Hematopoietic multipotent progenitor cell treated with erythropoietin and hydrocortisone succinate and interleukin-3 and kit ligand, for 6 days (in vitro differentiated cells): ENCODE data around the gene IFNAR2.
"Not testable (repeated sequence)": the region's sequence is repeated elsewhere in the genome, so short reads cannot be mapped to it uniquely, and the experiment has no call there.

Experiments
- DNase-seq: peaks from one replicate; pipeline ENCODE4 v3.0.0-alpha.2; 2015

IFNAR2 gene

DNA sequence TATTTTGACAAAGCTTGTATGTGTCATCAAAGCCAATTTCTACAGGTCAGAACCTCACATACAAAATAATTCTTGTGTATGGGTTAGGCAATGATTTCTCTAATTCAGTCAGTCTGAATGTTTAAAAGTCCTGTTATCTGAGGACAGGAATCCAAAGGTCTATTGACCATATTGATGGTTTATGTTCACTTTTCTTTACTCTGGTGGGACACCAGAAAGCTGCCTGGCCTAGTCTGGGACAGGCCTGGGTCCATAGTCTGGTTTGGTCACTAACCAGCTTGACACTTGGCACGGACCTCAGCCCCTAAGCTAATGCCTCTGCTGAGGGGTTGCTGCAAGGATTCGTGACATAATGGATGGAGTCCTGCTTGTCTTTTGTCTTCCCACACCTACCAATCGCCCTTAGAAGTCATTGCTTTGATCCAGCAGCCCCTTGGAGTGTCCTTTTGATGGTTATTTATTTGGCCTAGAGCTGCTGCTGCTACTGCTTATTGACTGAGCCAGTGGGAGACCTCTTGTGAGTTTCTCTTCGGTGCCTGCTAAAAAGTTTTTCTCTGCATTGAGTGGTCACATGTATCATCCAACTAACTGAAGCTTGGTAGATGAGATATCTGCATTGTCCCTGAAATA lies 15.7 kb downstream of the IFNAR2 start:
- DNase-seq: no peak

DNA sequence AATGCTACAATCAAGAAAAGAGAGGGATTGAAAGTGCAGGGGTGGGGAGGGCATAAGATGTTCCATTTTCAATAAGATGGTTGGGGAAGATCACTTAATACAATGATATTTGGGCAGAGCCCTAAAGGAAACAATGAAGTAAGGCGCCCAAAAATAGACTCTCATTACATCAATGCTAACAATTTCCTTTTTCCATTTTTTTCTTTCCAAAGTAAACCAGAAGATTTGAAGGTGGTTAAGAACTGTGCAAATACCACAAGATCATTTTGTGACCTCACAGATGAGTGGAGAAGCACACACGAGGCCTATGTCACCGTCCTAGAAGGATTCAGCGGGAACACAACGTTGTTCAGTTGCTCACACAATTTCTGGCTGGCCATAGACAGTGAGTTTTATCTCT lies 16.8 kb downstream of the IFNAR2 start:
- DNase-seq: no peak

DNA sequence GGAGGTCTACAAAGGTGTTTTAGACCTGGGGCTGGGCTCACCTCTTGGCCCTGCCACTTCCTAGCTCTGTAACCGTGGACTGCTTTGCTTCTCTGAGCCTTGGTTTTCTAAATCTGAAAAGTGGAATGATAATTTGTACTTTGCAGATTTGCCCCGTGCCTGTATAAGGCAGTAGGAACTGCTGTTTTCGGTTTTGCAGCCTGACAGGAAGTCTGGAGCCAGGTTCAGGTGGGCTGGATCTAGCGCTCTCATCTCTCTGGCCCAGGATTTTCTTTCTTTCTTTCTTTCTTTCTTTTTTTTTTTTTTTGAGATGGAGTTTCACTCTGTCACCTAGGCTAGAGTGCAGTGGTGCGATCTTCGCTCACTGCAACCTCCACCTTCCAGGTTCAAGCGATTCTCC lies 17.2 kb downstream of the IFNAR2 start:
- no peak for DNase-seq

DNA sequence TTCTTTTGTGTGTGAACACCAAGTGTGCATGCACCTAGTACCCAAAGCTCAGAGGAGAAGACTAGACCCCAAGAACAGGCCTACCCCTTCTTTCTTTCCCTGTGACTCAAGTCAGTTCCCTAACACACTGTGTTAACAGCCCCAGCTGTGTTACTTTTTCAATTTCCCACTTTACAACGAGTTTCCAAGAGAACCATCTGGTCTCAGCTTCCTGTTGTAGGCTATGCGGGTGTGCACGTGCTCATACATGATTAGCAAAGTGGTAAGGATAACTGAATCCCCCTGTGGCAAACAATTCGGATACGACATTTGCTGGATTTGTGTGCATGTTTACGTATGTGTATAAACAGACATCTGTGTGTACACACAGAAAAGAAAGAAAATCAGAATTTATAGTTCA lies 17.9 kb downstream of the IFNAR2 start:
- DNase-seq: peak; percentile 53

- peak; percentile 53 for DNase-seq
Observed at GRCh38 chr21:33249331-33250002, 19.7 kb downstream of the IFNAR2 start.

- DNase-seq: no peak
Observed at GRCh38 chr21:33251119-33251518, 21.4 kb downstream of the IFNAR2 start.

DNA sequence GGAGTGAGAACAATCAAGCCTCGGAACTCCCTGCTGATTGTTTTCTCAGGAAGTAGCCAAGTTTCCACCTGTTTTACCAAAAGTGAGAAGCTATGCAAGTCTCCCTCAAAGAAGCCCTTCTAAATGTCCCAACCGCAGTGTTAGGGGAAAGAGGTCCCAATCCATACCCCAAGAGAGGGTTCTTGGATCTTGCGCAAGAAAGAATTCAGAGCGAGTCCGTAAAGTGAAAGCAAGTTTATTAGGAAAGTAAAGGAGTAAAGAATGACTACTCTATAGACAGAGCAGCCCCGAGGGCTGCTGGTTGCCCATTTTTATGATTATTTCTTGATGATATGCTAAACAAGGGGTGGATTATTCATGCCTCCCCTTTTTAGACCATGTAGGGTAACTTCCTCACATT lies 23.6 kb downstream of the IFNAR2 start:
- not testable (repeated sequence) for DNase-seq

DNA sequence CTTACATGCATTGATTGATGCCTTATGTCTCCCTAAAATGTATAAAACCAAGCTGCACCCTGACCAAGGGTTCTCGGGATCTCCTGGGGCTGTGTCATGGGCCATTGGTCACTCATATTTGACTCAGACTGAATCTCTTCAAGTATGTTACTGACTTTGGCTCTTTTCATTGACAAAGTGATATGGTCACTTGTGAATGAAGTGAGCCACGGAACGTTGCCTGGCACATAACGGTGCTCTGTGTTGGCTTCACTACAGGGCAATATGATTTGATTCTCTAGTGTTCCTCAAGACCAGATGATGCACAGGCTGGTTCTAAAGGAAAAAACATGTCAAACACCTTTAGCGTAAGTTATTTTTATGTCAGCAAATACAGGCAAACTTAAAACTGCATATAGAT lies 25.0 kb downstream of the IFNAR2 start:
- DNase-seq: no peak

DNA sequence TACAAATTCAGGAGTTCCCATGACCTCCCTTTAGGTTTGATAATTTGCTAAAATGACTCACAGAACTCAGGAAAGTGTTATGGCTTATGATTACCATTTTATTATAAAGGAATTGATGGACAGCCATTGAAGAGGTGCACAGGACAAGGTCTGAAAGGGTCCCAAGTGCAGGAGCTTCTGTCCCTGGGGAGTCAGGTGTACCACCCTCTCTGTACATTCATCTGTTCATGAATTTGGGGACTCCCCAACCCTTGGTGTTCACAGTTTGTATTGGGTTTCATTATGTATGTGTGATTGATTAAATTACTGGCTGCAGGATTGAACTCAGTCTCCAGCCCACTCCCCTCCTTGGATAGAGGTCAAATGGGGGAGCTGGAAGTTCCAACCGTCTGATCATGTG lies 25.7 kb downstream of the IFNAR2 start:
- DNase-seq: no peak

DNA sequence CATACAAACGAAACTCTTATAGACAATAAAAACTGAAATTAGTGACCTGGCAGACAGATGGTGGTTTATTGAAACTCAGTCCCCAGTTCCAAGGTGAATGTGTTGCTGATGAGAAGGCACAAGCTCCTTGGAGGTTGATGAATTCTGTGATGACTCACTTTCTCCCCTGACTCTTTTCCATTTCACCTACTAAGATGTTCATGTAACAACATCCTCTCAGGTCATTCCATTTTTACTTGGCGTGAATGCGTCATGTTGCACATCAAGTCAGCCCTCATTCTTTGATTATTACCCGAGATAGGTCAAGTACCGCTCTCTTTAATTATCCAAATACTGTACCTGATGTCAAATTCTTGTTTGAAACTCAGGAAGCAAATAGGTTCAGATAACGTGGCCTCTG lies 26.3 kb downstream of the IFNAR2 start:
- no peak for DNase-seq

DNA sequence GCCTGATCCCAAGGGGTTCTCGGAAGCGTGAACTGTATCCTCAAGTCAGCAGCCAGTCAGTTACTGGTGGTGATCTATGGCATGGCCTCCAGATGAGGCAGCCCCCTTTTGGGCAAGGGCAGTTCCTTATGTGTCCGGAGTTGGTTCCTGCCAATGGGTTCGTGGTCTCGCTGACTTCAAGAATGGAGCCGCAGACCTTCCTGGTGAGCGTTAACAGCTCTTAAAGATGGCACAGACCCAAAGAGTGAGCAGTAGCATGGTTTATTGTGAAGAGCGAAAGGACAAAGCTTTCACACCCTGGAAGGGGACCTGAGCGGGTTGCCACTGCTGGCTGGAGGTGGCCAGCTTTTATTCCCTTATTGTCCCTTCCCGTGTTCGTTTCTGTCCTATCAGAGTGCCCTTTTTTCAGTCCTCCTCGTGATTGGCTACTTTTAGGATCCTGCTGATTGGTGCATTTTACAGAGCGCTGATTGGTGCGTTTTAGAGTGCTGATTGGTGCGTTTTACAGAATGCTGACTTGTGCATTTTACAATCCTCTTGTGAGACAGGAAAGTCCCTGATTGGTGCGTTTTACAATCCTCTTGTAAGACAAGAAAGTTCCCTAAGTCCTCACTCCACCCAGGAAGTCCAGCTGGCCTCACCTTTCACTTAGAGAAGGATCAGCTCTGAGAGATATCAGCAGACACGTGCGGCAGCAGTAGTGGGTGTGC lies 27.5 kb downstream of the IFNAR2 start:
- DNase-seq: no peak

DNA sequence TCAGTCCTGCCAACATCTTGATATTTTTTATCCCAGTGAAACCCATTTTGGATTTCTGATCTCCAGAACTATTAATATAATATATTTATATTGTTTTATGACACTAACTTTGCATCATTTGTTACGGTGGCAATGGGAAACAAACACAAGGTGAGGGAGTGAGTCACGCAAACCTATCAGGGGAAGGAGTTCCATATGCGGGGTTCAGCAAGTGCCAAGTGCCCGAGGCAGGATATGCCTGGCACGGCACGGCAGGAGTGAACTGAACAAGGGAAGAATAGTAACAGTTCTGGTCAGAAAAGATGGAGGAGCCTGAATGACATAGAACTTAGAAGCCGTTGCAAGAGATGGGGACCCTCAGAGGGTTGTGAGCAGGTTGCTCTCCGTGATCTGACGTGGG lies 28.7 kb downstream of the IFNAR2 start:
- no peak for DNase-seq

DNA sequence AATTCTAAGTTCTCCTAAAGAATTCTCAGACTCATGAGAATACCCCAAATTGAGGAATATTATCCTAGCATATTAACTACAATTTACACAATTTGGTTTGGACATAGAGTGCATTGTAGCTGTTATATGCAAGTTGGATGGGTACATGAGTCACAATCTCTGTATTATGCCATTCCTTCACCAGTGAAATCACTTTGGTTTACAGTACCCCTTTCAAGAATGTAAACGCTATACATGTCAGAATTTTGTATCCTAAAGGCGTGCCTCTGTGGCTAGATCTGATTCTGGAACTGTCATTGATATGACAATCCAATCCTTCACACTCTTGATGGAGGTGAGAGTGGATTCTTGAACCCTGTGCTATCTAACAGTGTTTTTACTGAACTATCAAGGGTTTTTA lies 29.7 kb downstream of the IFNAR2 start:
- no peak for DNase-seq

DNA sequence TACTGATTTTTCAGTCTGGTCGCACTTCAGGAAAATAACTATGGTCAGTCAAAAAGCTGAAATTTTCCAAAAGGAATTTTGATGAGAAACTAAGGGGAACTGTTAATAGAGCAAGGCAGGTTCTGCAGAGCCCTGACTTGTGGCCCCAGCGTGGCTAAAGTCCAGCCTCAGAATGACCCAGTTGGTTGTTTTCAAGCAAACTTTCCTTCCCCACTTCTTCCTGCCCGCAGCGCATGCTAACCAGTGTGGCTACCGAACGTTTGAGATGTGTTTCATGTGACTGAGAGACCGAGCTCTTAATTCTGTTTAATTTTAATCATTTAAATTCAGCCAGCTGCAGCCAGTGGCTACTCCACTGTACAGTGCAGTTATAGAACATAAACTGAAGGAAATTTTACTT lies 30.3 kb downstream of the IFNAR2 start:
- no peak for DNase-seq

GRCh38 chr21:33261635-33262034 lies 31.9 kb downstream of the IFNAR2 start:
- peak; percentile 46 for DNase-seq

DNA sequence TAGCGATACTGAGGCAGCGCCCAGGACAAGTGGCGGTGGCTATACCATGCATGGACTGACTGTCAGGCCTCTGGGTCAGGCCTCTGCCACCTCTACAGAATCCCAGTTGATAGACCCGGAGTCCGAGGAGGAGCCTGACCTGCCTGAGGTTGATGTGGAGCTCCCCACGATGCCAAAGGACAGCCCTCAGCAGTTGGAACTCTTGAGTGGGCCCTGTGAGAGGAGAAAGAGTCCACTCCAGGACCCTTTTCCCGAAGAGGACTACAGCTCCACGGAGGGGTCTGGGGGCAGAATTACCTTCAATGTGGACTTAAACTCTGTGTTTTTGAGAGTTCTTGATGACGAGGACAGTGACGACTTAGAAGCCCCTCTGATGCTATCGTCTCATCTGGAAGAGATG lies 33.2 kb downstream of the IFNAR2 start:
- no peak for DNase-seq

DNA sequence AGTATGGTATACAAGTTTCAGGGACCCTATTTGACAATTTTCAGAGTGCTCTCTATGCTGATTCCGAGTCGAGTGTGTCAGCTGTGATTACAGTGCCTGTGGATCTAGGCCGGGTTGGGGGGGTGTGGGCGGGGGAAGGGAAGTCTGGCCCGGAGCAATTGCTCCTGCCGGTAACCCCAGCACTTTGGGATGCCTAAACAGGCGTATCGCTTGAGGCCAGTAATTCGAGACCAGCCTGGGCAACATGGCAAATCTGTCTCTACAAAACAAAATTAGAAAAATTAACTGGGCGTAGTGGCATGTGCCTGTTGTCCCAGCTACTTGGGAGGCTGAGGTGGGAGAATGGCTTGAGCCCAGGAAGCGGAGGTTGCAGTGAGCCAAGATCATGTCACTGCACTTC lies 34.8 kb downstream of the IFNAR2 start:
- DNase-seq: no peak

DNA sequence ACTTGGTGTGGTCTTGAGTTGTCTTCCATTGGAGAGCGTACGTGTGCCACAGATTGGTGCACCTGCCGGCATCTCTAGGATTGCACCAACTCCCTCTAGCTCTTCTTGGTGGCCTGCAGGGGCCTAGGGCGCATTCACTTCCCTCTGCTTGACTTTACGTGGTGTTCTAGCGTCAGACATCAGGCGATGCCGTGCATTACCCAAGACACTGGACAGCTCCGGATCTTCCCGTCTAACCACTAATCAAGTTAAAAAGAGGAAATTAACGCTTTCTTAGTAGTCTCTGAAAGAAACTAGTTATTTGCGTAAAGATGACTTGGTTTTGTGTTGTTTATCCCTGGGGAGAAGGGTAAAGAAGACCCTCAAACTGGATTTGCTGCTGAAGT lies 35.9 kb downstream of the IFNAR2 start:
- DNase-seq: peak; percentile 88

- peak; percentile 85 for DNase-seq
Observed at GRCh38 chr21:33266050-33266788, 36.5 kb downstream of the IFNAR2 start, which contains the start of gene IL10RB. IL10RB (plus strand) TSS chr21:33266367; CDS start chr21:33266466, 99 bp downstream.

GRCh38 chr21:33266789-33267135 lies 37.0 kb downstream of the IFNAR2 start:
- no peak for DNase-seq

GRCh38 chr21:33267250-33267649 lies 37.5 kb downstream of the IFNAR2 start:
- peak; percentile 35 for DNase-seq

- no peak for DNase-seq
Observed at GRCh38 chr21:33268393-33268736, 38.6 kb downstream of the IFNAR2 start.

GRCh38 chr21:33268737-33269441 lies 39.2 kb downstream of the IFNAR2 start:
- DNase-seq: no peak
